Measurements from ENCODE around the gene ARRDC5. TPM values are rescaled to one million over a fixed set of nuclear protein-coding genes. Genes with fewer than 3 reads are reported as not detected.

Gene ARRDC5
- total and polyA plus RNA-seq, 2 experiments from 2014 or later: not detected

DNA sequence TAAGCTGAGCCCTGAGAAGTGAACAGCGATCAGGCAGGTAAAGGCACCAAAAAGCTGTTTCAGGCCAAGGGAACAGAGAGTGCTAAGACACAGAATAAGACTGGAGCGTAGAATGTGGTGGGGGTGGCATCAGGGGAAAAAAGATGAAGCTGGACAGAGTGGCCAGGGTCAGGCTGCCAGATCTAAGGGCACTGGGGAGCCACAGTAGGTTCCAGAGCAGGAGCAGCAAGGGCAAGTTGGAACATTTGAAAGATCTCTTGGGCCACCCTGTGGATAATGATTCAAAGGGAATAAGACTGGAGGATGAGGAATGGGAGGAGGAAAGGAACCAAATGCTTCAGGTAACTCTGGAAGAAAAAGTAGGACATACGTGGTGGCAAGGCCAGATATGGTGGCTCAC lies 28.8 kb downstream of the ARRDC5 start:
- Histone ChIP-seq H3K9me3 (ENCODE audit: low read depth) (no peaks in the 10 kb centered on the region), H3K27ac (no peak overlapping the region), H2AFZ (no peak overlapping the region), H3K36me3 (replicated peaks; ENCODE audit: insufficient read depth, low read depth) (no peaks in the 10 kb centered on the region), H3K27me3 (no peaks in the 10 kb centered on the region), H3K79me2 (no peaks in the 10 kb centered on the region), H4K20me1 (ENCODE audit: insufficient read depth, poor library complexity, severe bottlenecking) (no peaks in the 10 kb centered on the region), H3K9me2 (replicated peaks; ENCODE audit: insufficient read depth) (no peaks in the 10 kb centered on the region), H3K4me1 (ENCODE audit: insufficient read depth) (peaks cover 8% of the 10 kb centered on the region), H3K4me2 (no peak overlapping the region), H3K4me3 (no peak overlapping the region)
- TF ChIP-seq EZH2 (IDR thresholded peaks at IDR 0.05; ENCODE audit: borderline replicate concordance) (no peak), EZH2phosphoT487 (IDR thresholded peaks at IDR 0.05; ENCODE audit: low read depth, severe bottlenecking, unreplicated experiment) (no peak)
- TF ChIP-seq, protein P1, sequence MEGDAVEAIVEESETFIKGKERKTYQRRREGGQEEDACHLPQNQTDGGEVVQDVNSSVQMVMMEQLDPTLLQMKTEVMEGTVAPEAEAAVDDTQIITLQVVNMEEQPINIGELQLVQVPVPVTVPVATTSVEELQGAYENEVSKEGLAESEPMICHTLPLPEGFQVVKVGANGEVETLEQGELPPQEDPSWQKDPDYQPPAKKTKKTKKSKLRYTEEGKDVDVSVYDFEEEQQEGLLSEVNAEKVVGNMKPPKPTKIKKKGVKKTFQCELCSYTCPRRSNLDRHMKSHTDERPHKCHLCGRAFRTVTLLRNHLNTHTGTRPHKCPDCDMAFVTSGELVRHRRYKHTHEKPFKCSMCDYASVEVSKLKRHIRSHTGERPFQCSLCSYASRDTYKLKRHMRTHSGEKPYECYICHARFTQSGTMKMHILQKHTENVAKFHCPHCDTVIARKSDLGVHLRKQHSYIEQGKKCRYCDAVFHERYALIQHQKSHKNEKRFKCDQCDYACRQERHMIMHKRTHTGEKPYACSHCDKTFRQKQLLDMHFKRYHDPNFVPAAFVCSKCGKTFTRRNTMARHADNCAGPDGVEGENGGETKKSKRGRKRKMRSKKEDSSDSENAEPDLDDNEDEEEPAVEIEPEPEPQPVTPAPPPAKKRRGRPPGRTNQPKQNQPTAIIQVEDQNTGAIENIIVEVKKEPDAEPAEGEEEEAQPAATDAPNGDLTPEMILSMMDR (IDR thresholded peaks at IDR 0.05; ENCODE audit: poor library complexity): no peak
- DNase-seq (ENCODE audit: low spot score): no peak
- 97% methylated on average over 3 of the region's 3 CpGs for WGBS (ENCODE audit: low lambda C conversion rate, missing lambda C conversion rate)

DNA sequence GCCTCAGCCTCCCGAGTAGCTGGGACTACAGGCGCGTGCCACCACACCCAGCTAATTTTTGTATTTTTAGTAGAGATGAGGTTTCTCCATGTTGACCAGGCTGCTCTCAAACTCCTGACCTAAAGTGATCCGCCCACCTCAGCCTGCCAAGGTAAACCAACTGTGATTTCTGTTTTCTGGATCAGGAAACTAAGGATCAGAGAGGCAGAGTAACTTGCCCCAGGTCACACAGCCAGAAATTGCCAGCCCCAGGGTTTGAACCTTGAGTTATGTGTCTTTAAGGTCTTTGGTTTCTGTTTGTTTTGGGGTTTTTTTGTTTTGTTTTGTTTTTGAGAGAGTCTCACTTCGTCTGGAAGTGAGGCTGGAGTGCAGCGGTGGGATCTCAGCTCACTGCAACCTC lies 31.0 kb downstream of the ARRDC5 start:
- Histone ChIP-seq H3K79me2 (peaks cover 6% of the 10 kb centered on the region), H4K20me1 (ENCODE audit: insufficient read depth, poor library complexity, severe bottlenecking) (no peaks in the 10 kb centered on the region), H3K36me3 (replicated peaks; ENCODE audit: insufficient read depth, low read depth) (no peaks in the 10 kb centered on the region), H3K4me3 (no peak overlapping the region), H2AFZ (no peak overlapping the region), H3K9me2 (replicated peaks; ENCODE audit: insufficient read depth) (no peaks in the 10 kb centered on the region), H3K9me3 (ENCODE audit: low read depth) (no peaks in the 10 kb centered on the region), H3K4me1 (ENCODE audit: insufficient read depth) (peaks cover 4% of the 10 kb centered on the region), H3K27ac (no peak overlapping the region), H3K27me3 (no peaks in the 10 kb centered on the region), H3K4me2 (no peak overlapping the region)
- no peak for TF ChIP-seq EZH2phosphoT487 (IDR thresholded peaks at IDR 0.05; ENCODE audit: low read depth, severe bottlenecking, unreplicated experiment)
- no peak for TF ChIP-seq EZH2 (IDR thresholded peaks at IDR 0.05; ENCODE audit: borderline replicate concordance)
- TF ChIP-seq, protein P1 (IDR thresholded peaks at IDR 0.05; ENCODE audit: poor library complexity): no peak
- no peak for DNase-seq (ENCODE audit: low spot score)
- WGBS (ENCODE audit: low lambda C conversion rate, missing lambda C conversion rate): 76% methylated on average over 6 of the region's 6 CpGs

GRCh38 chr19:4870025-4870700 lies 32.5 kb downstream of the ARRDC5 start:
- Histone ChIP-seq H2AFZ (no peak overlapping the region), H3K4me2 (no peak overlapping the region), H3K27me3 (no peaks in the 10 kb centered on the region), H3K9me3 (ENCODE audit: low read depth) (no peaks in the 10 kb centered on the region), H3K36me3 (replicated peaks; ENCODE audit: insufficient read depth, low read depth) (no peaks in the 10 kb centered on the region), H3K79me2 (peaks cover 22% of the 10 kb centered on the region), H4K20me1 (ENCODE audit: insufficient read depth, poor library complexity, severe bottlenecking) (no peaks in the 10 kb centered on the region), H3K4me3 (no peak overlapping the region), H3K9me2 (replicated peaks; ENCODE audit: insufficient read depth) (no peaks in the 10 kb centered on the region), H3K27ac (peak overlapping the region; percentile 86), H3K4me1 (ENCODE audit: insufficient read depth) (peaks cover 10% of the 10 kb centered on the region)
- TF ChIP-seq EZH2 (IDR thresholded peaks at IDR 0.05; ENCODE audit: borderline replicate concordance): no peak
- TF ChIP-seq, protein P1 (IDR thresholded peaks at IDR 0.05; ENCODE audit: poor library complexity): no peak
- TF ChIP-seq EZH2phosphoT487 (IDR thresholded peaks at IDR 0.05; ENCODE audit: low read depth, severe bottlenecking, unreplicated experiment): no peak
- DNase-seq (ENCODE audit: low spot score): peak; percentile 87
- 64% methylated on average over 10 of the region's 10 CpGs for WGBS (ENCODE audit: low lambda C conversion rate, missing lambda C conversion rate)

Data from hepatocyte (in vitro differentiated cells).